HG02678 (cell line): ENCODE data around the gene RNASET2.
"Not testable (repeated sequence)": the region's sequence is repeated elsewhere in the genome, so short reads cannot be mapped to it uniquely, and the experiment has no call there.

Source experiments
- ATAC-seq: cut with Tn5 transposase; IDR thresholded peaks from one replicate; pipeline ENCODE4 v1.9.1; 2021; ENCODE audit warnings: mild to moderate bottlenecking, moderate library complexity; ENCODE audit not compliant: unreplicated experiment

RNASET2 gene

DNA sequence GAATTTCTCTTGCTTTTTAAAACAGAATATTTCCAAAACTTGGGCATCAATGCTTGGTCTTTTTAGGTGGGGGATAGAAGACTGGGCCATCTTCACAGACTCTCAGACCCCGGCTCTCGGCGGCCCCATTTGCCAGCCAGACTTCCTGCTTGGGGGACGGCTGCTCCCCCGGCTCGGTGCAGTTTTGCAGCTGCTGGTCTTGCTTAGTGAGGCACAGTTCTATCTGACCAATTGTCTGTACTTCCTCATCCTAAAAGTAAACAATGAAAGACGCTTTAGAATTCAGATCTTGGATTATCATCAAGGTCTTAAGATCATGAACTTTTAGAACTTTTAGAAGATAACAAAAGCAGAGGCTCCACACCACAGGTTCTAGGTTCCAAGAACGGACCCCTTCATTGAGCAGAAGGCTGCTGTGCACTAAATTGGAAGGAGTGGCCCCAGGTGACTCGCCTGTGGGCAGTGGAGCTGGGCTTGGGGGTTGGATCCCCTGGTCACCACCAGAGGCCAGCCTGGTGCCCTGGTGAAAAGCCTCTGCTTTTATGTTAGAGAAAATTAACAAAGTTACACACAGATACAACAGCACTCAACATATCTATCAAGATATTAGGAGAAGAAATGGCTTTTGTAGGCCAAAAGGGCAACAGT is 26.7 kb downstream of the RNASET2 start:
- no peak for ATAC-seq

- no peak for ATAC-seq
Observed at GRCh38 chr6:166928644-166929541, 27.5 kb downstream of the RNASET2 start.

GRCh38 chr6:166927935-166928643 is 28.3 kb downstream of the RNASET2 start:
- ATAC-seq: no peak

GRCh38 chr6:166927240-166927934 is 29.0 kb downstream of the RNASET2 start:
- ATAC-seq: no peak

- ATAC-seq: no peak
Observed at GRCh38 chr6:166926748-166927147, 29.6 kb downstream of the RNASET2 start.

GRCh38 chr6:166925141-166925996 is 31.0 kb downstream of the RNASET2 start:
- ATAC-seq: no peak

- no peak for ATAC-seq
Observed at GRCh38 chr6:166924531-166924930, 31.8 kb downstream of the RNASET2 start.

GRCh38 chr6:166922937-166923336 is 33.4 kb downstream of the RNASET2 start:
- no peak for ATAC-seq

DNA sequence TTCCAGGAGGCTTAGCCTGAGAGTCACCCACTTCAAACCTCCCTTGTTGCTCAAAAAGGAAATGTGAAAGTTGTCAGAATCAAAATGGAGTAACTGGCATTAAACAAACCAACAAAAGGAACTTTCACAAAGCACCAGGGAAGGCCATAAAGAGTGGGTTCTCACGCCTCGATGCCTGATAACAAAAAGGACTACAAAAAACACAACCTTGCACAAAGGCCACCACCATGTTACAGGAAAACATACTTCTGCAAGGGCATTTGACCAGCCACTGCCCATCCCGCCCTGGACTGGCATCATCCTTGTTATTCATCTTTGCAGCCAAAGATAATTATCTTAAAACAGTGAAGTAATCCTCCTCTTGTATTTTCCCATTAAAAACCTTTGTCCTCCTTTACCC is 34.8 kb downstream of the RNASET2 start:
- ATAC-seq: no peak

- no peak for ATAC-seq
Observed at GRCh38 chr6:166916824-166917223, 39.5 kb downstream of the RNASET2 start.

DNA sequence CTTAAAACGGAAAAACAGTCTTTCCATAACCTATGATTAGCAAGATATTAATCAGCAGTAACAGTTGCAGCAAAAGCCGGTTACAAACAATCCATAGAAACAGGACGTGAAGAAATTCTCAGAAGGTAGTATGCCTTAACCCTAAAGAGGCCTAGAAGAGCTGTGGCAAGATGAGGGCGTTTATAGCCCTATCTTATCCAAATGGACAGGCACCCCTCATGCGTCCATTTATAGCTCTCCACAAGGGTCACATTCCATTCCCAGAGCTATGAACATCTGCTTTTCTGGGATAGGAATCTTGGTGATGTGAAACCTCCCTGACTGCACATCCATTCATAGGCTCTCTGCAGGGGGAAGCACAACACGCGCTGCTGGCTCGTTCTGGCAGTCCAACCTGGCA is 40.9 kb downstream of the RNASET2 start:
- not testable (repeated sequence) for ATAC-seq

- not testable (repeated sequence) for ATAC-seq
Observed at GRCh38 chr6:166914952-166915351, 41.4 kb downstream of the RNASET2 start.

DNA sequence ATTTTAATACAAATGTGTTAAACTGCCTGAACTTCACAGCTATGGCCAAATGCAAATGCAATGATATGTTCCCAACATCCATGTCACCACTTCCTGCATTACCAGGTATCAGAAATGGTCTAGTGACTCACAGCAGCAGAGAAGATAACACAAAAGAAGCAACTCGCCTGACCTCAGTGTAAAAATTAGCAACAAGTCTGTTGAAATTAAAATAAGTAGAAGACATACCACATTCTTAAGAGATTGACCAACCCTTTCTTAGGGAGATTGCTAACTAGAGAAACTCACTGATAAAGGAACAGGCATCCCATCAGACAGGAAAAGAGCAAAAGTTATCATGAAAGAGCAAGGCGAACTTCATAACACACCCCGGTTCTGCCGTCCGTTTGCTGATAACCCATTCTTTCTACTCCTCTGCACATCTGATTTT is 45.1 kb downstream of the RNASET2 start:
- ATAC-seq: no peak

- ATAC-seq: no peak
Observed at GRCh38 chr6:166910601-166911000, 45.7 kb downstream of the RNASET2 start.

DNA sequence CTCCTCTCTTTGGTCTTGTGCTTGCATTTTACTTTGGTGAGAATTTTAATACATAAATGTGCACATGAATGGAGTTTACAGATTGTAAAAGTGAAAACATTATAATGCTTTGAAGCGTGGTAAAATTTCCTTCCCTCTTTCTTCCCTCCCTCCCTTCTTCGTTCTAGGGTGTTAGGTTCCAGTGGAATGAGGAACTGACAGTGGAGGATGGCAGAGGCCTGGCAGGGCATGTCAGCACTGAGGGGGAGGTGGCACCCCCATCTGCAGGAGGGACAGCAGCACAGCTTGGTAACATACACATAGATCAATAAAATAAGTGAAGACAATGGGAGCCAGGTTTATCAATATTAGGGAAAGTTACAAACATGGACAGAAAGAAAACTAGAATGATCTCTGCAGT is 47.5 kb downstream of the RNASET2 start:
- ATAC-seq: no peak

DNA sequence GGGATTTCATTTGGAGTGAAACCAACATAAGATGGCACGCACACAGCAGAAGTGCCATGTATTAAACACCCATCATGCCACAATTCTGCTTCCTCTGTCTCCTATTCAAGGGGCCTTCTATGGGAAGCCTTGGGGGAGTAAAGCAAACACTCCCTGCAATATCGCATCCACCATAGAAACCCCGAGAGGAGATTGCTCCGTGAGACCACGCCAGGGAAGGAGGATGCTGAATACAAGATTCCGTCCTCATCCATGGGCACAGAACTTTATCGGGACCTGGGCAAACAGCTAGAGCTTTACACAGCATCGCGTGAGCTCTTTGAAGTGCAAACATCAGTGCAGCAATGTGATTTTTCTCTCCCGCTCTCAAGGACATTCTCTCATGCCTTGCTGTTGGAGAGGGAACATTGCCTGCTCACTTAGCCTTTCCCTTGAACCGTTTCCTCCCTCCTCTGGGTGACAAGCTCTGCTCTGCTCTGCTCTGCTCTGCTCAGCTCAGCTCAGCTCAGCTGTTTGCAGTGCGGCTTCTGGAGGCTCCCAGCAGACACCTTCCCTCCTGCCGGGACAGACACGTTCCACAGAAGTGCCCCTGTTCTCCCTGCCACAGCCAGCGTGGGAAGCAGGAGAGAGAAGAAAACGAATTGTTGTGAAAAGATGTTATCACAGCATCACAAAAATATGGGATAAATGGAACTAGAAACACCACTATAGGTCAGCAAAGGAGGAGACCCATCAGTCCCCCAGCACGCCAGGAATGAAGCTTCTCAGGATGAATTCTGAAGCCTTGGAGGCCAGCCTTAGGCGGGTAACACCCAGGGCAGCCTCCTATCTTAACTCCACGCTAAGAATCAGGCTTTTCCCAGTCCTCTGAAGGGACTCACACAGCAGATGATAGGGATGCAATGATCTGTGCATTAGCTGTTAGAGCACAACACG is 48.2 kb downstream of the RNASET2 start:
- ATAC-seq: no peak

DNA sequence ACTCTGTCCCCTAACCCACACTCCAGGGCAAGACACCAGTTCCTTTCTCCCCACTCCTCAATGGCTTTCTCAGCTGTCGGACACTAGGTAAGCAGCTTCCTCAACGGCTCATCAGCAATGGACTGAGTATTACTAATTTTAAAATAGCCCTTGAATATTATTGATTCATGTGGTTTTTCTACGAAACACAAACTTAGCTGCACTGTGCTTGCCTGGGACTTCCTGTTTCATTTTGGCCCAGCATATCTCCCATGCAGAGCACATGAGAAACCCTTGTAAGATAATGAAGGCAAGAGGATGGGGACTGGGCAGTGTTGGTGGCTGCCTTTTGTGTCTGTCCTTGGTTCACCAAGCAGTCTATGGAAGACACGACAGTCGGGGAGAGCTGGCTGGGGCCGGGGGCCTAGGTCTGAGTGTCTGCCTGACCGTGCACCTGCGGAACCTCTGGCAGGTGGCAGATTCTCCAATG is 48.9 kb downstream of the RNASET2 start:
- peak; percentile 91 for ATAC-seq

DNA sequence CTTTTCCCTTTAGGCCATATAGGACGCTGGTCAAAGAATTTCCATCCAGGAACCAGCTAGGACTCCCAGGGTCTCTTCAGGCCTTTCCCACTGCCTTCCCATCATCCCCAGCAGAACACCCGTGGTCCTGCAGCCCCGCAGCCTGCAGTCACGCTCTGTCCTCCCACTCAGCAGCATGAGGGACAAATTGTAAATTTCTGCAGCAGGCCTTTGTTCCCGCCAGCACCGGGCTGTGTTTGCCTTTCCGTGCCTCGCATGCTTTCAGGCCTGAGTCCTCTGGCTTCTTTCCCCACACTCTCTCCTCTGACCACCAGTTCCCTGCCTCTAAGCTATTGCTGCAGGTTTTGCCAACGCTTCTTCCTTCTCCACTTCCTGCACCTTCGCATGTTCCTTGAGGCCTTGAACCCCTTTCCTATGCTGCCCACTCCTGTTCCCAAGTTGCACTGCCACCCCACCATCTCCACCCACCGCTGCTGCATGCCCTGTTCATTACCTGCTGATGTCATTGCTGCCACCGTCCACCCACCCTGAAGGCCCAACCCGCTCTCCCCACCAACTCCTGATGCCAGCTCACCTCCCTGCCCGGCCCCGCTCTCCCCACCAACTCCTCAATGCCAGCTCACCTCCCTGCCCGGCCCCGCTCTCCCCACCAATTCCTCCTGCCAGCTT is 49.8 kb downstream of the RNASET2 start:
- ATAC-seq: no peak
